ENCODE measurements around the gene ADGRF1. TPM values are rescaled to one million over a fixed set of nuclear protein-coding genes. Genes with fewer than 3 reads are reported as not detected.
"Not testable (repeated sequence)": the region's sequence is repeated elsewhere in the genome, so short reads cannot be mapped to it uniquely, and the experiment has no call there.

ADGRF1 gene
- total RNA-seq, 1 donor from 2014 or later = not detected

GRCh38 chr6:46993846-46994245 is 48.3 kb downstream of the ADGRF1 start:
- intact Hi-C loops (cut with micrococcal nuclease) = loop anchor here (5.0 kb wide), 1 partner anchor 147 kb away; no protein-coding TSS in a partner anchor
- DNase-seq (no peak), ATAC-seq (no peak)

GRCh38 chr6:46992391-46992790 is 49.7 kb downstream of the ADGRF1 start:
- ATAC-seq, DNase-seq: not testable (repeated sequence)
- intact Hi-C loops (cut with micrococcal nuclease) = loop anchor here (5.0 kb wide), 1 partner anchor 145 kb away; no protein-coding TSS in a partner anchor

GRCh38 chr6:46990818-46991510 is 51.2 kb downstream of the ADGRF1 start:
- ATAC-seq = peak; percentile 82
- intact Hi-C loops (cut with micrococcal nuclease) = loop anchor here (5.0 kb wide), 1 partner anchor 144 kb away; no protein-coding TSS in a partner anchor
- DNase-seq = not testable (repeated sequence)

GRCh38 chr6:46990031-46990644 is 52.0 kb downstream of the ADGRF1 start:
- DNase-seq (peak; percentile 36), ATAC-seq (peak; percentile 66)
- intact Hi-C loops (cut with micrococcal nuclease) = loop anchor here (5.0 kb wide), 1 partner anchor 143 kb away; no protein-coding TSS in a partner anchor

GRCh38 chr6:46989398-46989797 is 52.7 kb downstream of the ADGRF1 start:
- intact Hi-C loops (cut with micrococcal nuclease) = no loop called here
- ATAC-seq (peak; percentile 52), DNase-seq (no peak)

- ATAC-seq (no peak), DNase-seq (no peak)
- intact Hi-C loops (cut with micrococcal nuclease) = no loop called here
These were observed 56.2 kb downstream of the ADGRF1 start for GRCh38 chr6:46985943-46986342.

- ATAC-seq = no peak
- no peak for DNase-seq
- intact Hi-C loops (cut with micrococcal nuclease) = no loop called here
These were observed 59.1 kb downstream of the ADGRF1 start for GRCh38 chr6:46983007-46983411.

- no peak for ATAC-seq
- DNase-seq = no peak
- intact Hi-C loops (cut with micrococcal nuclease) = no loop called here
These were observed 62.9 kb downstream of the ADGRF1 start for GRCh38 chr6:46979206-46979605.

- DNase-seq (no peak), ATAC-seq (no peak)
- intact Hi-C loops (cut with micrococcal nuclease) = no loop called here
These were observed 67.3 kb downstream of the ADGRF1 start for GRCh38 chr6:46974786-46975185.

GRCh38 chr6:46973029-46973428 is 69.1 kb downstream of the ADGRF1 start:
- intact Hi-C loops (cut with micrococcal nuclease) = no loop called here
- DNase-seq = no peak
- no peak for ATAC-seq

- ATAC-seq (no peak), DNase-seq (no peak)
- intact Hi-C loops (cut with micrococcal nuclease) = no loop called here
These were observed 69.6 kb downstream of the ADGRF1 start for GRCh38 chr6:46972531-46972930.

- intact Hi-C loops (cut with micrococcal nuclease) = no loop called here
These were observed 72.9 kb downstream of the ADGRF1 start for GRCh38 chr6:46969206-46969605.

GRCh38 chr6:46967826-46968349 is 74.2 kb downstream of the ADGRF1 start:
- no peak for ATAC-seq
- no peak for DNase-seq
- intact Hi-C loops (cut with micrococcal nuclease) = no loop called here

More at GRCh38 chr6:46969206-46969605, 72.9 kb downstream of the ADGRF1 start:
- ATAC-seq (no peak), DNase-seq (no peak)

- DNase-seq = no peak
- ATAC-seq = peak; percentile 24
- intact Hi-C loops (cut with micrococcal nuclease) = no loop called here
These were observed 77.2 kb downstream of the ADGRF1 start for GRCh38 chr6:46964716-46965519.

GRCh38 chr6:46963626-46964025 is 78.5 kb downstream of the ADGRF1 start:
- intact Hi-C loops (cut with micrococcal nuclease) = no loop called here
- ATAC-seq (peak; percentile 67), DNase-seq (no peak)

- ATAC-seq (no peak), DNase-seq (no peak)
- intact Hi-C loops (cut with micrococcal nuclease) = no loop called here
These were observed 79.1 kb downstream of the ADGRF1 start for GRCh38 chr6:46963039-46963438.

- intact Hi-C loops (cut with micrococcal nuclease) = no loop called here
- no peak for ATAC-seq
These were observed 80.4 kb downstream of the ADGRF1 start for GRCh38 chr6:46961711-46962110.

GRCh38 chr6:46961232-46961631 is 80.9 kb downstream of the ADGRF1 start:
- DNase-seq = no peak
- intact Hi-C loops (cut with micrococcal nuclease) = no loop called here
- no peak for ATAC-seq

More at GRCh38 chr6:46961711-46962110, 80.4 kb downstream of the ADGRF1 start:
- no peak for DNase-seq

- no peak for ATAC-seq
- no peak for DNase-seq
- intact Hi-C loops (cut with micrococcal nuclease) = no loop called here
These were observed 82.7 kb downstream of the ADGRF1 start for GRCh38 chr6:46959419-46959818.

- no peak for ATAC-seq
- intact Hi-C loops (cut with micrococcal nuclease) = no loop called here
- no peak for DNase-seq
These were observed 85.7 kb downstream of the ADGRF1 start for GRCh38 chr6:46956409-46956808.

Measured in left ventricle myocardium superior (tissue), 1 donor.